Inflammatory macrophage treated with lipopolysaccharide for 4 hours (primary cell): ENCODE measurements around the gene ATP6AP2.

ENCODE experiments used
- DNase-seq: peaks from one replicate; pipeline ENCODE4 v3.0.0-alpha.2; 2020

The ATP6AP2 gene

DNA sequence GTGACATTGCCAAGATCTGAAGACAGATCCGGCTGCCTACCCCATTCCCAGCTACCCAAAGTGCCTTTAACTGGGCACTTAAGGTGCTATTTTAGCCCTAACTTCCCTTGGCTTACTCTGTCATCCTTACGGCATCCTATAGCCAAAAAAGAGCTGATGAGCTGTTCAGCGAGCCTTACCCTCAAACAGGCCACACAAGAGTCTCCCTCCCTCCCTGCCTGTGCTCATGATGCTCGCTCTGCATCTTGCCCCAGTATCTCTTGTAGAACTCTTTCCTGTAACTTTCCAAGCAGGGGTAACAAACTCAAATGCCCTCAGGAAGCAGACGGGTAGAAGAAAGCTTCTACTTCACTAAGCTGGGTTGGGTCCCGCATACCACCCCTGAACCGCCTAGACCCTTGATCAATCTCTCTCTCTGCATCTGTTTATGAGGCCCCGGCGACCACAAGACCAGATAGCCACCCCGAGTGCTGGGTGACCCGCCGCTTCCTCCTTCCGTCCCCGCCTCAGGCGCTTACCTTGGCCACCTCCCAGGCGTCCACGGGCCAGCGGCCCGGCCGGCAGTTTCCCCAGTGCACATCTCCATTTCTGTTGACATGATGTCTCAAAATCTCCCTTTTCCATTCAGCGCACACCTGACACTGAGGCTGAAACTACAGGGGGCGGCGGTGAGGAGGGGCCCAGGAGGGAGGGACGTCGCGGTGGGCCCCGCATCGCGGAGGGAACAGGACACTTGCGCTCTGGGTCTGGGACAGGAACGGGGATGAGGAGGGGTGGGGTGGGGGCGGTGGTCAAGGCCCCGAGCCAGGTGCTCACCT lies 65.9 kb downstream of the ATP6AP2 start:
- DNase-seq = peak; percentile 37

- peak; percentile 89 for DNase-seq
Observed at GRCh38 chrX:40647307-40648197, 66.8 kb downstream of the ATP6AP2 start, which contains the start of gene CXorf38. Gene CXorf38, minus strand, starts transcription at chrX:40647561. Its CDS starts 41 bp downstream, at chrX:40647520.

DNA sequence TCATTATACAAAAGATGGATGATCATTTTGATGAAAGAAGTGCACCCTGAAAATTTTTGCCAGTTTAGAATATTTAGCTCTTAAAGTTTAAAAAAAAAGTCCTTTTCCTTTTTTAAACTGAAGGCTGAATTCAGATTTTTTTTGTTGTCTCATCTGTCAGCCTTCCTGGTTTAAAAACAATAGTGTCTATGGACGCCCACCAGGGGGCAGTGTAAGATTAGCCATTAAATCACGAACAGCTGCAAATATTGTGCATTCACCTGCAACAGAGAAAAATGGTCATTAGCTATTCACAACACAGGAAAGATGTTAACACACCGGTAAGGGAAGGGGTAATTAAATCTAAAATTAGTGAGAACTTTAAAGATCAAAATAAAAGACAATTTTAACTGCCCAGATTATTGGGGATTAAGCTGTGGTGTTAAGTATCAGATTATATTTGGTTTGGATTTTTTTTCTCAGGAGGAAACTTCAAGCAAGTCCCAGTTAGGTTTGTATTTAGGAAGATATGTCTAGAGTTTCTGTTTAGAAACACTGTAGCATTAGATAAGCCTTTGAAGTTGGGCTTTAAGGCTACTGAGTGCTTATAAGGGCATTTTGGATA lies 71.0 kb downstream of the ATP6AP2 start:
- DNase-seq = peak; percentile 51

- no peak for DNase-seq
Observed at GRCh38 chrX:40652664-40653063, 71.9 kb downstream of the ATP6AP2 start.

DNA sequence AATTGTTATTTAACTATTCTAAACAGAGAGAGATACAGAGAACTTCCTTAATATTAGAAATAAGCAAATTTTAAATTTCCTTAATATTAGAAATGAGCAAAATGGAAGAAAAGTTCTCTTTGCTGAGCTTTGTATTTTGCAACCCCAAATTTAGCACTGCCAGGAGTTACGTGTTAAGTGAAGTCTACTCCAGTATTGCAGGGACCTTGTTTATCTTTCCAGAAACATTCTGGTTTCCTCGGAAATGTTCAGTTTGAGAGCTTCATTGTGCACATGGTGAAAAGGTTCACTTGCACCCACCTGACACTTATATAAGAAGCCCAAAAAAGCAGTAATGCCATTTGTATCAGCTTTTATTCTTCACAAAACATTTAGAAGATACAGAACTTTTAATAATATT lies 72.8 kb downstream of the ATP6AP2 start:
- DNase-seq = no peak
